SK-N-SH (cell line): Measurements from ENCODE around the gene AGBL4. TPM values are rescaled to one million over a fixed set of nuclear protein-coding genes. Genes with fewer than 3 reads are reported as not detected.

ENCODE experiments used
- CTCF ChIA-PET: fragments of 300-600, 350-600 bp; formaldehyde crosslinking; extraction: SDS; loops from one replicate; lab custom pipeline; 2021; lab: Yijun Ruan, JAX
- POLR2A ChIA-PET: fragments of 350-600 bp; sonication (Branson Sonifier 250); formaldehyde crosslinking; extraction: SDS; loops from one replicate; lab custom pipeline; 2020; ENCODE audit warnings: antibody characterized with exemption, inconsistent platforms; lab: Yijun Ruan, JAX
- DNase-seq: peaks from one replicate; pipeline ENCODE4 v3.0.0; 2012
- H2AFZ ChIP-seq: fragments of 200-600 bp; sonication (generic); 2 replicates; pipeline ENCODE4 v1.8.1; 2016; ENCODE audit warnings: antibody characterized with exemption, mild to moderate bottlenecking, low read depth
- H3F3A ChIP-seq: fragments of 200-600 bp; sonication (generic); replicated peaks from 2 replicates; pipeline ENCODE3; 2016; ENCODE audit warnings: antibody characterized with exemption, mild to moderate bottlenecking; ENCODE audit not compliant: insufficient read depth
- H3K27ac ChIP-seq, 2 experiments: fragments of 200-500 bp in 1 of 2; fragments of 200-600 bp in 1 of 2; sonication (Bioruptor generic) in 1 of 2; sonication (generic), shearing (Covaris generic) in 1 of 2; 2 replicates each; pipeline versions ENCODE4 v1.5.1 to v1.6.1; 2014 to 2016; ENCODE audit warnings: low read depth in 2 of 2, inconsistent platforms in 1 of 2, low read length in 1 of 2, mild to moderate bottlenecking in 1 of 2, mixed read lengths in 1 of 2
- H3K27me3 ChIP-seq: fragments of 200-600 bp; sonication (generic), shearing (Covaris generic); 2 replicates; pipeline ENCODE4 v1.6.1; 2016; ENCODE audit warnings: mixed run types; ENCODE audit not compliant: insufficient read depth
- H3K36me3 ChIP-seq, 2 experiments: fragments of 200-500 bp in 1 of 2; fragments of 200-600 bp in 1 of 2; sonication (Bioruptor generic) in 1 of 2; sonication (generic) in 1 of 2; replicated peaks in 1 of 2; 2 replicates each; pipeline versions ENCODE3 to v1.5.1; 2014 to 2016; ENCODE audit warnings: low read length in 1 of 2, mild to moderate bottlenecking in 1 of 2; ENCODE audit not compliant: insufficient read depth in 2 of 2, control insufficient read depth in 1 of 2
- H3K4me1 ChIP-seq, 2 experiments: fragments of 200-500 bp in 1 of 2; fragments of 200-600 bp in 1 of 2; sonication (Bioruptor generic) in 1 of 2; sonication (generic), shearing (Covaris generic) in 1 of 2; 2 replicates each; pipeline versions ENCODE4 v1.5.1 to v1.6.1; 2014 to 2016; ENCODE audit warnings: low read depth in 1 of 2, low read length in 1 of 2, mixed run types in 1 of 2; ENCODE audit not compliant: insufficient read depth in 2 of 2, control insufficient read depth in 1 of 2
- H3K4me2 ChIP-seq: fragments of 200-600 bp; sonication (generic), shearing (Covaris generic); 2 replicates; pipeline ENCODE4 v1.6.1; 2017; ENCODE audit warnings: mixed run types
- H3K4me3 ChIP-seq, 2 experiments: fragments of 200-500 bp in 1 of 2; fragments of 200-600 bp in 1 of 2; sonication (Bioruptor generic) in 1 of 2; sonication (generic), shearing (Covaris generic) in 1 of 2; 2 replicates each; pipeline versions ENCODE4 v1.5.1 to v1.8.1; 2014 to 2016; ENCODE audit warnings: low read depth in 2 of 2, inconsistent platforms in 1 of 2, low read length in 1 of 2, mild to moderate bottlenecking in 1 of 2, mixed read lengths in 1 of 2, moderate library complexity in 1 of 2
- H3K79me2 ChIP-seq: fragments of 200-600 bp; sonication (generic); 2 replicates; pipeline ENCODE4 v1.8.1; 2017; ENCODE audit warnings: mild to moderate bottlenecking; ENCODE audit not compliant: insufficient read depth
- H3K9ac ChIP-seq: fragments of 200-600 bp; sonication (generic); 2 replicates; pipeline ENCODE4 v1.6.1; 2017; ENCODE audit warnings: mixed run types
- H3K9me2 ChIP-seq: fragments of 200-600 bp; sonication (generic); 2 replicates; pipeline ENCODE4 v1.6.1; 2017; ENCODE audit warnings: mixed run types
- H3K9me3 ChIP-seq: fragments of 200-600 bp; sonication (generic); 2 replicates; pipeline ENCODE4 v1.6.1; 2017; ENCODE audit warnings: mixed run types, mild to moderate bottlenecking, moderate library complexity
- H4K20me1 ChIP-seq: fragments of 200-600 bp; sonication (generic); 2 replicates; pipeline ENCODE4 v1.6.1; 2017; ENCODE audit warnings: mild to moderate bottlenecking, mixed run types; ENCODE audit not compliant: insufficient read depth
- FOSL2 ChIP-seq: IDR thresholded peaks from 2 replicates; pipeline ENCODE4 v1.4.0; 2012; ENCODE audit warnings: low read depth, mild to moderate bottlenecking, moderate library complexity, borderline replicate concordance
- FOXM1 ChIP-seq: IDR thresholded peaks from 2 replicates; pipeline ENCODE4 v1.4.0; 2012; ENCODE audit warnings: low read depth, mild to moderate bottlenecking
- IRF3 ChIP-seq: fragments of 150-350 bp; IDR thresholded peaks from 2 replicates; pipeline ENCODE4 v1.6.1; 2016; ENCODE audit warnings: mild to moderate bottlenecking, low read depth, low read length
- JUND ChIP-seq: IDR thresholded peaks from 2 replicates; pipeline ENCODE4 v1.4.0; 2012
- NFIC ChIP-seq: IDR thresholded peaks from 2 replicates; pipeline ENCODE4 v1.4.0; 2012; ENCODE audit warnings: borderline replicate concordance
- RAD21 ChIP-seq: IDR thresholded peaks from 2 replicates; pipeline ENCODE4 v1.6.1; 2012; ENCODE audit warnings: mild to moderate bottlenecking, low read length
- TCF12 ChIP-seq: IDR thresholded peaks from 2 replicates; pipeline ENCODE4 v1.4.0; 2012
- ZBTB33 ChIP-seq: IDR thresholded peaks from 2 replicates; pipeline ENCODE4 v1.4.0; 2012; ENCODE audit warnings: low read depth, borderline replicate concordance
- WGBS: methylation state at CpG from one replicate; pipeline ENCODE4 v1.1.6; 2017; ENCODE audit warnings: low lambda C conversion rate; 5-methylcytosine and 5-hydroxymethylcytosine counted together
- polyA plus RNA-seq, 3 experiments: library from polyadenylated mRNA; depleted of rRNA; stranded (reverse); fragments of >200 nt; gene quantifications; 2 replicates each; pipeline ENCODE4 v1.2.3, GENCODE V29; 2012

The AGBL4 gene
- polyA plus RNA-seq, 1 of the 3 experiments (the other 2 are of a cell fraction) = 0.07 TPM

GRCh38 chr1:48681476-48682305 lies 1342.1 kb downstream of the AGBL4 start:
- WGBS = 60% methylated on average over 3 of the region's 4 CpGs
- Histone ChIP-seq H3K9me3 (no peaks in the 10 kb centered on the region), H3K36me3 (no peaks in the 10 kb centered on the region), H3K4me2 (no peak overlapping the region; the same call in 1 of the 2 replicates), H3K4me1 (peaks cover 0 to 4% of the 10 kb centered on the region in 2 experiments; a peak in 1 of 4 replicates), H3F3A (no peaks in the 10 kb centered on the region), H3K79me2 (no peaks in the 10 kb centered on the region), H3K27me3 (no peaks in the 10 kb centered on the region), H3K9ac (no peak overlapping the region), H3K9me2 (no peaks in the 10 kb centered on the region), H4K20me1 (no peaks in the 10 kb centered on the region), H3K4me3 (no peak overlapping the region), H2AFZ (no peak overlapping the region), H3K27ac (no peak overlapping the region)
- POLR2A ChIA-PET = interaction anchor here (0.7 kb wide), 1 partner anchor 137 kb away, joined by 3 read pairs; no protein-coding TSS in a partner anchor
- CTCF ChIA-PET = interaction anchor here (2.7 to 5.7 kb wide), 2 partner anchors 15 to 1667 kb away, joined by 7 to 34 read pairs; no protein-coding TSS in a partner anchor
- DNase-seq = no peak
- no peak for TF ChIP-seq FOXM1
- no peak for TF ChIP-seq TCF12
- TF ChIP-seq JUND = peak; percentile 29; the same call in 1 of the 2 replicates
- 0 out of 2 replicates have a peak, but pooled peaks have one; percentile 15 for TF ChIP-seq NFIC

GRCh38 chr1:48680411-48681035 lies 1343.2 kb downstream of the AGBL4 start:
- DNase-seq = no peak
- 88% methylated on average over 10 of the region's 10 CpGs for WGBS
- no peaks in the 10 kb centered on the region for H3K9me3 ChIP-seq
- H4K20me1 ChIP-seq = no peaks in the 10 kb centered on the region
- no peak for TF ChIP-seq IRF3
- TF ChIP-seq RAD21 = 0 out of 2 replicates have a peak, but pooled peaks have one; percentile 4
- TF ChIP-seq ZBTB33 = no peak
- no peak for TF ChIP-seq FOSL2
- TF ChIP-seq, all 33 proteins: peak for 1
- POLR2A ChIA-PET = no interaction called here
- Histone ChIP-seq H3K4me2 (no peak overlapping the region), H3K4me1 (peaks cover 0 to 4% of the 10 kb centered on the region in 2 experiments; a peak in 1 of 4 replicates), H3K79me2 (no peaks in the 10 kb centered on the region), H3K27ac (no peak overlapping the region), H2AFZ (no peak overlapping the region), H3K9ac (no peak overlapping the region), H3K9me2 (no peaks in the 10 kb centered on the region), H3K4me3 (no peak overlapping the region), H3F3A (no peaks in the 10 kb centered on the region), H3K36me3 (no peaks in the 10 kb centered on the region), H3K27me3 (no peaks in the 10 kb centered on the region)
- CTCF ChIA-PET = interaction anchor here (0.6 to 13.2 kb wide), 7 partner anchors 8 to 1668 kb away, joined by 3 to 162 read pairs (median 7); no protein-coding TSS in a partner anchor
